Measurements from ENCODE around the gene TEAD1. TPM values are rescaled to one million over a fixed set of nuclear protein-coding genes. Genes with fewer than 3 reads are reported as not detected.

TEAD1 gene
- total RNA-seq, 6 experiments from 2014 or later, result 218 to 252 (median 227) TPM

GRCh38 chr11:12772324-12772723 lies 98.1 kb downstream of the TEAD1 start:
- H3K4me1 Mint-ChIP-seq (ENCODE audit: low read depth), result peaks cover 4% of the 10 kb centered on the region
- no peak for DNase-seq
- H3K36me3 Mint-ChIP-seq (ENCODE audit: low read depth), result peaks cover 22% of the 10 kb centered on the region
- H3K27ac Mint-ChIP-seq, result no peak overlapping the region
- no peak overlapping the region; the same call in 1 of the 2 replicates for H3K4me3 Mint-ChIP-seq
- H3K27me3 Mint-ChIP-seq (ENCODE audit: insufficient read depth), result no peaks in the 10 kb centered on the region; the same call in 1 of the 2 replicates
- H3K9me3 Mint-ChIP-seq, result no peaks in the 10 kb centered on the region
- TF ChIP-seq CTCF (IDR thresholded peaks at IDR 0.05), result no peak

- Mint-ChIP-seq H3K27ac (peak overlapping the region; percentile 65), H3K9me3 (no peaks in the 10 kb centered on the region), H3K4me1 (ENCODE audit: low read depth) (peaks cover 17% of the 10 kb centered on the region), H3K27me3 (ENCODE audit: insufficient read depth) (no peaks in the 10 kb centered on the region; the same call in 1 of the 2 replicates), H3K4me3 (peak overlapping the region; percentile 54), H3K36me3 (ENCODE audit: low read depth) (peaks cover 16% of the 10 kb centered on the region; the same call in 1 of the 2 replicates)
- DNase-seq, result peak; percentile 24
- TF ChIP-seq CTCF (IDR thresholded peaks at IDR 0.05), result no peak
These were observed 99.4 kb downstream of the TEAD1 start for GRCh38 chr11:12773591-12773990.

GRCh38 chr11:12775955-12776354 lies 101.7 kb downstream of the TEAD1 start:
- Mint-ChIP-seq H3K27ac (peak overlapping the region; percentile 55), H3K27me3 (ENCODE audit: insufficient read depth) (no peaks in the 10 kb centered on the region; the same call in 1 of the 2 replicates), H3K9me3 (no peaks in the 10 kb centered on the region), H3K4me1 (ENCODE audit: low read depth) (peaks cover 29% of the 10 kb centered on the region), H3K4me3 (no peak overlapping the region), H3K36me3 (ENCODE audit: low read depth) (peaks cover 32% of the 10 kb centered on the region)
- no peak for DNase-seq
- no peak for TF ChIP-seq CTCF (IDR thresholded peaks at IDR 0.05)

GRCh38 chr11:12777208-12777874 lies 103.1 kb downstream of the TEAD1 start:
- Mint-ChIP-seq H3K9me3 (no peaks in the 10 kb centered on the region), H3K4me3 (no peak overlapping the region), H3K27me3 (ENCODE audit: insufficient read depth) (no peaks in the 10 kb centered on the region; the same call in 1 of the 2 replicates), H3K4me1 (ENCODE audit: low read depth) (peaks cover 32% of the 10 kb centered on the region), H3K36me3 (ENCODE audit: low read depth) (peaks cover 40% of the 10 kb centered on the region), H3K27ac (peak overlapping the region; percentile 55)
- DNase-seq, result no peak
- no peak for TF ChIP-seq CTCF (IDR thresholded peaks at IDR 0.05)

GRCh38 chr11:12778240-12778905 lies 104.2 kb downstream of the TEAD1 start:
- H3K27me3 Mint-ChIP-seq (ENCODE audit: insufficient read depth), result no peaks in the 10 kb centered on the region; the same call in 1 of the 2 replicates
- no peak for TF ChIP-seq CTCF (IDR thresholded peaks at IDR 0.05)
- no peak for DNase-seq
- peaks cover 45% of the 10 kb centered on the region for H3K36me3 Mint-ChIP-seq (ENCODE audit: low read depth)
- peak overlapping the region; percentile 5 for H3K4me3 Mint-ChIP-seq
- H3K27ac Mint-ChIP-seq, result peak overlapping the region; percentile 80
- peaks cover 40% of the 10 kb centered on the region for H3K4me1 Mint-ChIP-seq (ENCODE audit: low read depth)
- H3K9me3 Mint-ChIP-seq, result no peaks in the 10 kb centered on the region

All from HFFc6 (cell line).